GM04503 (cell line): ENCODE results near the gene KRT4.

Experiments
- DNase-seq: peaks from one replicate; pipeline ENCODE4 v3.0.0-alpha.2; 2012; ENCODE audit warnings: low read depth

The KRT4 gene

DNA sequence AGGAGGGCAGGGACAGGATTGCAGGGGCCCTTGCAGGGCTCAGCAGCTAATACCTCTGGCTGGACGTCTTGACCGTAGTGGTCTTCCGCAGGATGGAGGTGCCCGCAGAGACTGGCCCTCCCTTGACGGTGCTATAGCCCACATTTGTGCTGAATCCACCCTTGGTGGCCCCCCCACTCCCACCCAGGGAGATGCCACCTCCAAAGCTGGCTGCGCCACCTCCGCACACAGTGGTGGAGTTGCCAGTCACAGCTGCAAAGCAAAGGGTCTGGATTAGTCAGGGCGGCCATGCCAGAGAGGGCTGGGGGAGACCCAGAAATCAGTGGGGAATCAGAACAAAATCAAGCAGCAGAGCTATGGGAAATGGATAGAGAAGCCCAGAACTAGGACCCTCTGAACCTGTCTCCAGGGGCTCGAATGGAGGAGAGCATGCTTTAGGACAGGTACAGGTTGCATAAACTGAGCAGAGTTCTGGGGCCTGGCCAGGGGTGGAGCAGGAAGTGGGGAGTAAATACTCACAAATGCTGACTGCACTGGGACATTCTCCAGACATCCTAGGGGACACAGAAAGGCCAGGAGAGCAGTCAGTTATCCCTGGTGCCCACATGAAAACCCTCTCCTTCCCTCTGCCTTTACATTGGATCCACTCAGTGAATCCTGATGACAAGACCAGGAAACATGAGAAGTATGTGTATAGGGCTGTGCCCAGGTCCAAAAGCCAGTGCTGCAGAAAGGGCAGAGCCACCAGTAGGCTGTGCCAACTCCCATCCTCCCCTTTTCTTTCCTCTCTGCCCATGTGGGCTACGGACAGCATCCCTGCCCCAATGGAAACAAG lies 8.1 kb upstream of the KRT4 start:
- DNase-seq, result no peak

DNA sequence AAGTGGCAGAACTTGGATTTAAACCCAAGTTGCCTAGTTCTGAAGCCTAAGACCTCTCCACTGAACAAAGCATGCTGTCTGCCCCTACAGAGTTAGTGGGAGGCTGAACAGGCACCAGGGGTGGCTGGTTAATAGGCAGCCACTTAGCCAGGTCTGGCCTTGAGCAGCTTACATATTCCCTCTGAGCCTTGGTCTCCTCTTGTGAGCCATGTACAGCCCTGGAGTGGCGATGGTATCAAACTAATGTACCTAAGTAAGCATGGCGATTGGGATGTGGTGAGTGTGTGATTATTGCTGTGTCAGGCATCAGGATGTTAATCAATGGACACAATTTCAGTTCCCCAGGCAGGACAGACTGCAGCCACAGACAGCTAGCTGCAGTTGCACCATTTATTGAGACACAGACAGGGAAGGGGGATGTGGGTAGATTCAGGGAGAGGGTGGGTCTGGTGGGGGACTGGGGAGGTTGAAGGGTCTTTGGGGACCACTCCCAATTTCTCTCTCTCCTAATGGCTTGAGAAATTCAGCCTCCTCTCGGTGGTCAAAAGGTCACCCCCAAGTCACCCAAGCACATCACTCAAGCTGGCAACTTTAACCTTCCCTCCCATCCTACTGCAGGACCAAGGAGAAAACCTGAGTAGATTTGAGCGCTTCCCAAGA lies 7.3 kb upstream of the KRT4 start:
- DNase-seq, result no peak

- no peak for DNase-seq
These were observed 6.6 kb upstream of the KRT4 start for GRCh38 chr12:52820521-52820920.

GRCh38 chr12:52819731-52820510 lies 6.0 kb upstream of the KRT4 start:
- DNase-seq, result no peak

DNA sequence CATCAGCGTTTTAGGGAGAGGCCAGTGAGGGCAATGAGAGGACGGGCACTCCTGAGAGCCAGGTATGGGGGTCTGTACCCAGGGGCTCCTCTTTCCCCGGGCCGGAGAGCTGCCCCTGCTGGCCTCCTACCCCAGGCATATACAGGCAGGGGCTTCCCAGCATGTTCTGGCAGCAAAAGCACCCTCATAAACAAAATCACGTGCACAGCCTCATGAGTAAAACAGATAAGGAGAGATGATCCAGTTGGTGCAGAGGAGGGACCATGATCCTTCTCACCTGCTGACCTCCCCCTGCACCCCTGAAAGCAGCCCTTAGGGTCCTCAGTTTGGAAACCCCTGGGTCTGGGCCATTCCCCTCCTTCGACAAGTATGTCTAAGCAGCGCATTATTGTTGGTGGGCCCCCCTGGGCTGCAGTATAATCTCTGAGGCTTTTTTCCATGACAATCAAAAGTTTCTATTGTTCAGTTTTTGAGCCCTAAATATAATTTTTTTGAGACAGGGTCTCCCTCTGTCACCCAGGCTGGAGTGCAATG lies 5.0 kb upstream of the KRT4 start:
- no peak for DNase-seq

GRCh38 chr12:52818388-52818787 lies 4.5 kb upstream of the KRT4 start:
- DNase-seq, result no peak

DNA sequence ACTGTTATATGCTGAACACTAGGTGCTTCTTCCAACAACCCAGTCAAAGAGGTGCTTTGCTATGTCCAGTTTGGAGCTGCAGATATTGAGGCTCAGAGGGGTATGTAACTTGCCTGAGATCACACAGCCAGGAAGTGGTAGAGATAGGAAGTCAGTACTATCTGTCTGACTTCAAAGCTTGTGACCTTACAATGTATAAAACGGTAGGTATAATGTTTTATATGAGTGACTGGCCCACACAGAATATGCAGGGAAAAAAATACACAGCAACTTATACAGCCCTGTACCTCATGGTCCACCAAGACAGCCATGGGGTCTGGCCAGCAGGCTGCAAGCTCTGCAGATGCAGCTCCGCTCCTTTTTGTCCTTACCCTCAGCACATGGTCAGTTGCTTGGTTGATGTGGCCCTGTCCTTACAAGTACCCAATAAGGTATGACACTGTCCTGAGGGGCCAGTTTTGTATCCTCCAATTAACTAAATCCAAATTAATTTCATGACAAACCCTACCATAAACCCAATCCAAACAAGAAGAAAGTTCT lies 3.9 kb upstream of the KRT4 start:
- no peak for DNase-seq

- no peak for DNase-seq
These were observed 3.2 kb upstream of the KRT4 start for GRCh38 chr12:52817003-52817698.

GRCh38 chr12:52815676-52816588 lies 2.0 kb upstream of the KRT4 start:
- DNase-seq, result no peak

GRCh38 chr12:52815161-52815560 lies 1.2 kb upstream of the KRT4 start:
- DNase-seq, result no peak

- DNase-seq, result no peak
These were observed 817 bp upstream of the KRT4 start for GRCh38 chr12:52814710-52815155.

DNA sequence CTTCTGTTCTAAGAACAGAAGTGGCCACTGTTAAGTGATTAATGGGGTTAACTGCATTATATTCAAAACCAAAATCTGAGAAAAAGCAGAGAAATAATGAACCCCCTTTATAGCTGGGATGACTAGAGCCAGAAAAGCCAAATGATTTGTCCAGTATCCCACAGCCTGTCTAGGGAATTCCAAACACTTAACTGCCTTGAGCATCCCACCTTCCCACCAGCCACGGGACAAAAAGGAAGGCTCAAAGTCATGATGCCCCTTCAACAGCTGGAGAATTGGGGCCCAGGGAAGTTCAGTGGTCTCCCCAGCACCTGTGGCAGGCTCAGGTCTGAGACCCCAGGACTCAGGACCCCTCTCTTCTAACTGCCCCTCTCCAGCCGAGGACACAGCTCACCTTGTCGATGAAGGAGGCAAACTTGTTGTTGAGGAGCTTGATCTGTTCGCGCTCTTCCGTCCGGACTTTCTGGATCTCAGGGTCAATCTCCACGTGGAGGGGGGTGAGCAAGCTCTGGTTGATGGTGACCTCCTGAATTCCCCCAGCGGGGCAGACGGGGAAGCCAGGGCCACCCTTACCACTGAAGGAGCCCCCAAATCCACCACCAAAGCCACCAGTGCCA lies 605 bp downstream of the KRT4 start:
- no peak for DNase-seq

GRCh38 chr12:52812749-52813148 lies 1.2 kb downstream of the KRT4 start:
- DNase-seq, result no peak

- DNase-seq, result no peak
These were observed 1.9 kb downstream of the KRT4 start for GRCh38 chr12:52812073-52812400.

- DNase-seq, result no peak
These were observed 2.5 kb downstream of the KRT4 start for GRCh38 chr12:52811191-52812072.

- no peak for DNase-seq
These were observed 3.4 kb downstream of the KRT4 start for GRCh38 chr12:52810554-52810953.

- DNase-seq, result no peak
These were observed 4.8 kb downstream of the KRT4 start for GRCh38 chr12:52809166-52809565.

DNA sequence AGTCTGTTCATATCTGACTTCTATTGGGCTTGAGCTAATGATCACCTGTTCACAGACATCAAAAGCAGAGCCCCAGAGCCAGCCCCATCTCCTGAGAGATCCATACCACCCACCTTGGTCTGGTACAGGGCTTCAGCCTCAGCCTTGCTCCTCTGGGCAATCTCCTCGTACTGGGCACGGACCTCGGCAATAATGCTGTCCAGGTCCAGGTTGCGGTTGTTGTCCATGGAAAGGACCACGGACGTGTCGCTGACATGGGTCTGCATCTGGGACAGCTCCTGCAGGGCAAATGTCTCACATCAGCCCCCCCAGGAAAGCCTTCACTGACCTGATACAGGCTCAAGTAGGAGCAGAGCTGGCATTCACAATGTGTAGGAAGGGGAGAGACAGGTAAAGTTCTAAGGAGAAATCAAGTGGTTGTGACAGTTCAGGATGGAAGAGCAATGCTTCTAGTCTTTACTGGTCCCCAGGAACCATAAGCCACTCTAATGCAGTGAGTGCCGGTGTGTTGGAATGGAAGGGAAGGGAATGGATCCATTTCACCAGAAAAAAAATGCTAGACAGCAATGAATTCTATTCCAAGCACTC lies 5.2 kb downstream of the KRT4 start:
- no peak for DNase-seq
